Measurements from ENCODE around the gene ZNF609.

Gene ZNF609

GRCh38 chr15:64460206-64460723 is at the start of gene ZNF609:
ZNF609 (plus strand) TSS chr15:64460578; CDS start chr15:64499420, 38,842 bp downstream.
- no peak for DNase-seq

GRCh38 chr15:64412216-64412615 is 48.2 kb upstream of the ZNF609 start:
- no peak for DNase-seq

- no peak for DNase-seq
Measured at GRCh38 chr15:64422697-64423096, 37.7 kb upstream of the ZNF609 start.

DNA sequence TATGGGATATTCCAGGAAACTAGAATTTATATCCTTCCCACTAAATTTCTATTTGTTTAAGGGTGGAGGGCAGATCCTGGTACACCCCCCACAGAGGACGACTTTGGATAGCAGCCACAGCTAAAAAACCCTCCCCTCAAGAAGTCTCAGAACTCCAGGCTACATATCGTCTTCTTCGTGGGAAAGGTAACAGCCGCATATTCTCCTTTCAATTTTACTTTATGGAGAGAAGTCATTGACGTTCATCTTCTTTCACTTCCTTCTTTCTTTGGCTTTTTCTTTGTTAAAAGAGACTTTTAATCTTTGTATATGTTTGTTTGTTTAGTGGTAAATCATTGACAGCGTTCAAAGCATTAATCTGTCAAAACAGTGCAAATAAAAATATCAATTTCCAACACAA is 36.4 kb upstream of the ZNF609 start:
- no peak for DNase-seq

GRCh38 chr15:64425221-64425620 is 35.2 kb upstream of the ZNF609 start:
- no peak for DNase-seq

- DNase-seq: no peak
Measured at GRCh38 chr15:64426845-64427465, 33.4 kb upstream of the ZNF609 start.

DNA sequence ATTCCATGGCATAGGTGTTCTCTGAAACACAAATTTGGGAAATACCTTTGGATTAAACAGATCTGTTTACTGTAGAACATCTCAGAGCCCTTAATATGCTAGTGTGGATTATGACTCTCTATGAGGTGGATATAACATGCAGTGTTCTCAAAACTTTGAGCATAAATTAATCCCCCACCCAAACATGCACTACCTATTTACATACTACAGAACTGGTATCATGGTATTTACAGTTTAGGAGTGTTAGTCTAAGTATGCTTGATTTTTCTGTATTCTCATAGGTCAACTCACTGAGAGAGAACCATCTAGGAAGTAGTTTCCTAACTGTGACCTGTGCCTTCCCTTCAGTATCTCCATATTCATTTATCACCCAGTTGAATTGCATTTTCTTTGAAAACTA is 30.9 kb upstream of the ZNF609 start:
- no peak for DNase-seq

GRCh38 chr15:64430000-64430735 is 30.2 kb upstream of the ZNF609 start:
- peak; percentile 26 for DNase-seq

GRCh38 chr15:64437982-64438381 is 22.4 kb upstream of the ZNF609 start:
- DNase-seq: no peak

- DNase-seq: no peak
Measured at GRCh38 chr15:64438653-64439447, 21.5 kb upstream of the ZNF609 start.

DNA sequence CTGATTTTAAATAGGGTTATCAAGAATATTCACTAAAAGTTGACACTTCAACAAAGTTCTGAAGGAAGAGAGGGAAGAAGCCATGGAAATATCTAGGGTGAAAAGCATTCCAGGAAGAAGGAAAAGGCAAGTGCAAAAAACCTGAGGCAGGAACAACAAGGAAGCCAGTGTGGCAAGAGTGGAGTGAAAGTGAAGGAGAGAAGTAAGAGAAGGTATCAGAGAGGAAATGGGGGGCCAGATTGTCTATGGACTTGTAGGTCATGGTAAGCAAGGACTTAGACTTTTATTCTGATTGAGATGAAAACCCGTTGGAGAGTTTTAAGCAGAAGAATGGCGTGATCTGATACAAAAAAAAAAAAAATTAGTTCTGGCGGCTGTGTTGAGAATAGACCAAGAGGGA is 18.5 kb upstream of the ZNF609 start:
- no peak for DNase-seq

DNA sequence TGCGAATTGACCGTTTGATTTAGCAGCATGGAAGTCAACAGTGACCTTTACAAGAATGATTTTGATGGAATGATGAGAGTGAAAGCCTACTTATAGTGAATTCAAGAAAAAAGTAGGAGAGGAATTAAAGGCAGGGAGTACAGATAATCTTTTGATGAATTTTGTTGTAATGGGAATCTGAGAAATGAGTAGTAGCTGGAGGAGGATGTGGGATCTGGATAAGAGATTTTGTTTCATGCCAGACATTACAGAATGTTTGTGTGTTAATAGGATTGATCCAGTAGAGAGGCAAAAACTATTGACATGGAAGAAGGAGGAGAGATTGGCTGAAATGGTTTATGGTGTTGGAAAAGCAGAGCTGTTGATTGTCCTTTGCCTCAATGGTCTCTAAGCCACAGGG is 17.4 kb upstream of the ZNF609 start:
- DNase-seq: no peak

GRCh38 chr15:64443747-64444621 is 16.4 kb upstream of the ZNF609 start:
- no peak for DNase-seq

DNA sequence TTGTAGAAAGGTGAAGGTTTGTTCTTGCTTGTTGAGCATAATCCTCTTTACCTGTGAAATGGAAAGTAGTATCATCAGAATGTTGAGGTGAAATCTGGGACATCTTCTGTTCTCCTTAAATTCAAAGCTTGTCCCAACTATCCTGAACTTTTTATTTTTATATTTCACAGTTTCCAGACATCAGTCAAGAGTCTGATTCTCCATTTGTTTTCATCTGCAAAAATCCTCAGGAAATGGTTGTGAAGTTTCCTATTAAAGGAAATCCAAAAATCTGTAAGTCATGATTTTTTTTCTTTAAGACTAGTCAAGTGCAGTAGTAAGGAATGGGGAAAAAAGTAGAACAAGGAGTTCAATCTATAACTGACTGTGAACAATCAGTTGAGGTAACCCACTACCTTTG is 15.5 kb upstream of the ZNF609 start:
- DNase-seq: no peak

DNA sequence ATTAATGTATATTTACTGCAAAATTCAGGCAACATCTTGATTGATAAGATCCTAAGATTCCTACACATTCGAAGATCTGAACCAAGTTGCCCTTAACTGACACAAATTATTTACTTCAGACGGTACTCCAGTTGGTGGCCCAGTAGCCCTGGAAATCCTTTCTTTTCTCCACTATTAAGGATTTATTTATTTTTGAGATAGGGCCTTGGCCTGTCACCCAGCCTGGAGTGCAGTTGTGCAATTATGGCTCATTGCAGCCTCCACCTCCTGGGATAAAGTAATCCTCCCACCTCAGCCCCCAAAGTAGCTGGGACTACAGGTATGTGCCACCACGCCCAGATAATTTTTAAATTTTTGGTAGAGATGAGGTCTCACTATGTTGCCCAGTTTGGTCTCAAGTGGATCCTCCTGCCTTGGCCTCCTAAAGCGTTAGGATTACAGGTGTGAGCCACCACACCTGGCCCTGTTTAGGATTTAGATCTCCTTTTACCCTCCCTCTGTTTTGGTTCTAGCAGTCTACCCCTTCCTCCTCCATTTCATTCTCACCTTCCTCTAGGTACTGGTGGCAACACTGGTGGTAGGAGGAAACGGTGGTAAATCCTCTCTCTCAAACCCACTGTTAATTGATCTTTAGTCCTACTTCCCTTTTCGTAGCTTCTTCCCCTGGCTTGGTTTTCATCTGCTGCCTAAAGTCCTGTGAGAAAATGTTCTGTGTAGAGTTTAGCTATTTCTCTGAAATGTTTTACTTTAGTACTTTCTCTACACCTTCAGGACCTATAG is 12.7 kb upstream of the ZNF609 start:
- DNase-seq: no peak

GRCh38 chr15:64452988-64453688 is 7.2 kb upstream of the ZNF609 start:
- no peak for DNase-seq

DNA sequence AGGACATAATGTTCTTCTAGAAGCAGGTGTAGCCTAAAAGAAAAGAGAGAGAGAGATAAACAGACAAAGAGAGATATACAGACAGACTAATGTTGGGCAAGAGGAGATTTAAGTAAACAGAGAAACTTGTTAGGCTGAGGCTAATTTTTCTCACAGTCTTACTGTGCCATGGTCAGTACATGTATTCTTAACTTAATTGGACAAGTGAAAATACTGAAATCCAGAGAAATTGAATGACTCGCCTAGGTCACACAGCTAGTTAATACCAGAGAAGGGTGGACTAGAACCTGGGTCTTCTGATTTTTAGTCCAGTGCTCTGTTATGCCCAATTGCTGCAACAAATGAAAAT is 6.7 kb upstream of the ZNF609 start:
- no peak for DNase-seq

- DNase-seq: no peak
Measured at GRCh38 chr15:64454282-64454681, 6.1 kb upstream of the ZNF609 start.

DNA sequence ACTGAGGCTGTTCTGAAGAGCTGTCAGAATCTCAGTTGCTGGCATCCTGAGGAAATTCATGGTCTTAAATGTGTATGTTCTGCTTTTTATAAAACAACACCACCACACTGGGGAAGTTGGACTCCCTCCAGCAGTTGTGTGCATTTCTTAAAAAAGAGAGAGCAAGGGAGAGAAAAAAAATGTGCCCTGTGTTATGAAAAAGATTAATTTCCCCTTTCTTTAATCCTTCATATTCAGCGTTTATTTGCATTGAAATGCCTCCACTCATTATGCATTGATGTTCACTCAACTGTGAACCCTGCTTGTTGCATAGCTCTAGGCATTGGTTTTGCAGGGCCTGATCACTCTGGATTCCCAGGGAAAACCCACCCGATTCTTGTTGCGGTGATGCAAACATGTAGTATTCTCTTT is 4.4 kb upstream of the ZNF609 start:
- no peak for DNase-seq

GRCh38 chr15:64456634-64457108 is 3.7 kb upstream of the ZNF609 start:
- DNase-seq: no peak

Data from NCI-H187 treated with DMSO at 0.1 percent for 48 hours (cell line).